HG02938 (cell line): Measurements from ENCODE around the gene OPA1.

Source experiments
- ATAC-seq: cut with Tn5 transposase; IDR thresholded peaks from one replicate; pipeline ENCODE4 v1.9.1; 2021; ENCODE audit warnings: mild to moderate bottlenecking, moderate library complexity; ENCODE audit not compliant: unreplicated experiment

Gene OPA1

GRCh38 chr3:193648542-193649076, 55.6 kb downstream of the OPA1 start:
- ATAC-seq, result no peak

GRCh38 chr3:193650585-193650984, 57.6 kb downstream of the OPA1 start:
- ATAC-seq, result no peak

DNA sequence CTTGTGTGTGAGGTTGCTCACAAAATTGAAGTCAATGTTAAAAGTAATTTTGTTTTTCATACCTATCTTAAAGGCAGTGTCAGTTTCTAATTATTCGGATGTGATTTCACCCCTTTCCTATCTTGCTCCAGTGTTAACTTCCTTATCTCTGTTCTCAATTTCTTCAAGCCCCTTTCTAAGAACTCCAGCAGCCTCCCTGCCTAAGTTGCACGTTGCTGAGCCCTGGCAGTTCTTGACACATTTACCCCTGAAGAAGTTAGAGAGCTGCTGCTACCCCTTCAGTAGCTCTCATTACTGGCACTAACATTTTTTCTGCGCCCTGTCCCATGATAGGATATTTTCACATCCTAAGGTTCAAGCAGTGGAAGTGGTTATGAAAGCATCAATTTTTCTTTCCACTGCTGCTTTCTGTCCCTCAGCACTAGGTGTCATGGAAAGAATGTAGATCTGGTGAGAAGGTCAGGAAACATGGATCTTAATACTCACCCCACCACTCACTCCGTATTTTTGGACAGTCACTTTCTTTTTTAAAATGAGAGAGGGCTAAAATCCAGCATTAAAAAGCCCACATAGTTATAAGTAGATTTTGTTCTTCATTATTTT, 62.9 kb downstream of the OPA1 start:
- no peak for ATAC-seq

DNA sequence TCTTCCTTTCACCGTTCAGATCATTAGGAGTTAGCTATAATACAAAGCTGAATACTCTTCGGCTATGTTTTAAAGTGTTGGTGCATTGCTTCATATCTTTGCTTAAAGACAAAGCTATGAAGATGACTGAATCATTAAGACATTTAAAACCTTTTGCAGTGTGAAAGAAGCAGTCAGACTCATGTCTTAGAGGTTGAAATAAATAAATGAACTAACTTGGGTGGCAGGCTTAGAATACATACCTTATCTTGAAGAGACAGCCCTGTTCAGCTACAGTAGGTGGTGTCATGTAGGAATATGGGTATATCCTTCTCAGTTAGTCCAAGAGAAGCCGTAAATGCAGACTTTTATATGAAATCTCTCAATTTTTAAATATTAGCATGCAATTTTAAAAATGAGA, 63.4 kb downstream of the OPA1 start:
- ATAC-seq, result no peak

DNA sequence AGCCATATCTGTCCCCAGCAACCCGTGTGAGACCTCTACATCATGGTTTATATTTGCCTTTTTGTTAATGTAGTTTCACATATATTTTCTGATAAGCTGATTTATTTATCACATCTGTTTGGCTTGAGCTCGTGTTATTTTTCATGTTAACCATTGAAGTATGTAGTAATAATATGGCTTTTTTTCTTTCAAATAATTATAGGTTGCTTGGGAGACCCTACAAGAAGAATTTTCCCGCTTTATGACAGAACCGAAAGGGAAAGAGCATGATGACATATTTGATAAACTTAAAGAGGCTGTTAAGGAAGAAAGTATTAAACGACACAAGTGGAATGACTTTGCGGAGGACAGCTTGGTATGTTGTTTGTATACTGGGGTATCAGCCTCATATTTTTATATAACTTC, 63.9 kb downstream of the OPA1 start:
- ATAC-seq, result no peak

- ATAC-seq, result no peak
Observed at GRCh38 chr3:193660171-193660570, 67.2 kb downstream of the OPA1 start.

GRCh38 chr3:193660698-193661411, 67.8 kb downstream of the OPA1 start:
- ATAC-seq, result no peak

GRCh38 chr3:193662757-193663322, 69.8 kb downstream of the OPA1 start:
- no peak for ATAC-seq

DNA sequence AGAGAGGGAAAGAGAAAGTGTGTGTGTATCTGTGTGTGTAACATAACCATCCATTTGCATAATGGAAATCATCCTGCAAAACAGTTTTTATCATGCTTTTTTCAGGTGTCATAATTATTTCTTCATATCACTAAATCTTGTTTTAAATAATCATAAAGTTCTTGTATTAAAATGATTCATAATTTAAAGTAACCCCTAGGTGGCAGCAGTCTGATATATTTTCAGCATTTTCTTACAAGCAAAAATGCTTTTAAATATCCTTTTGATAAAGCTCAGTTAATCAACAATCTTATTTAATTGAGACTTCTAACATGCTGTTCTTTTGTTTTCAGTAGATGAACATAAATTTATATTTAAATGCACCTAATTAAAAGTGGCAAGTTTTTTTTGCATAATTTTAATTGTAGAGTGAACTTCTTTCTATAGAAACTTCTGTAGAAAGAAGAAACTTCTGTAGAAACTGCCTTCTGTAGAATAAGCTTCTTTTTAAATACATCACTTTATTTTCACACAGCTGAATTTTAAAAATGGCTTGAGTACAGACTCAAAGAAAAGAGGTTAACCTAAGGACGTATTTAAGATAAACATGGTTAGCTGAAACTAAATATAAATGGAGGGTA, 72.5 kb downstream of the OPA1 start:
- no peak for ATAC-seq

DNA sequence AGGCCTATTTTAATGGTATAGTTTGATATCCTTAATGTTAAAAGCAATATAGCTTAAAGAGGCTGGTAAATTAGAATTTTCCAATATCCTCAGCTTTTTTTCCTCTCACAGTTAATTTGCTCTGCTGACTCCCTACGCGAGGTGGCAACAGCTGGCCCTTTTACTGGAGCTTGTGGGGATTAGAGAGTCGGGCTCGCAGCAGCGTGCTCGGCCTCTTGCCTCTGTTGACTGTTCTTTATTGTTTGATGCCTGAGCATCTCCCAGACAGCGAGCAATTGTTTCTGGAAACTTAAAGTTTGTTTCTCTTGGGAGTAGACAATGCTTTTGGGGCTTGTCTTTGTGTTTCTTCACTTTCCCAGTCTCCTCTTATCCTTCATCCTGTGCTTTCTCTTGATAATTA, 80.8 kb downstream of the OPA1 start:
- ATAC-seq, result no peak

GRCh38 chr3:193674714-193675113, 81.7 kb downstream of the OPA1 start:
- ATAC-seq, result no peak

GRCh38 chr3:193677734-193678133, 84.7 kb downstream of the OPA1 start:
- ATAC-seq, result no peak

- no peak for ATAC-seq
Observed at GRCh38 chr3:193680220-193680619, 87.2 kb downstream of the OPA1 start.

GRCh38 chr3:193681631-193682030, 88.6 kb downstream of the OPA1 start:
- ATAC-seq, result no peak

DNA sequence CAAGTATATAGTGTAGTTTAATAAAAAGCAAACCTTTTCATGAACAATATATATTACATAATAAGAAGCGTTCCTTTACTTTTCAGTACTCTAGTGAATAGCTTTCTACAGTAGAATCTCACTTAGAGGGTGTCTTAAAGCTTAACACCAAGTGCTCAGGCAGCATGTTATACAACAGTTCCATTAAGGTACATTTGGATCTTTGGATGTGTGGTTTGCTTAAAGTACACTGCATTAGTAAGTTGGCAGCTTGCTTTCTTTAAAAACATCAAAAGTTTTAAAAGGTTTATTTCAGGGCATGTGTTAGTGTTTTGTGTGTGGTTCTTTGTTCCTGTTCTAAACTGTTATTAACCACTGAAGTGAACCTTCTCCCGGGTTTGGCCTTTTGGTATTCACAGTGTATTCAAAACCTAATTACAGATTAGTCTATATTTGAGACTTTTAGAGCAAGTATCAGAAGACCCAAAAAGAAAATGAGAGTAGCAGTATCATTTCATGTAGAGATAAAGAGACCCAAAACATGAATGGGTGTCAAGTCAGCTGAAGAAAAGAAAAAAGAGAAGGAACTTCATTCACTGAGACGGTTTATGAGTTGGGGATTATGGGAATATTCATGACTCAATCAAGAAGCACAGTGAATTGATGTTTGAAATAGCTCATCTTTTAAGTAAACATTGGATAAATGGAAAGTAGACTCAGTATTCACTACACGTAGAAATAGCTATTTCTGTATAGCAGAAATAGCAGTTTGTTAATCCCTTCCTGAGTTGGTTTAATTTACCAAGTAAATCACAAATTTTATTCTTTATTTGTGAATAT, 93.9 kb downstream of the OPA1 start:
- no peak for ATAC-seq

GRCh38 chr3:193688834-193689714, 96.1 kb downstream of the OPA1 start:
- ATAC-seq, result no peak

GRCh38 chr3:193693774-193694173, 100.8 kb downstream of the OPA1 start:
- no peak for ATAC-seq

- no peak for ATAC-seq
Observed at GRCh38 chr3:193701953-193702635, 109.1 kb downstream of the OPA1 start.

GRCh38 chr3:193702967-193703366, 110.0 kb downstream of the OPA1 start:
- ATAC-seq, result no peak
